Kasumi-1 (cell line): ENCODE data around the gene ZNF423.

Experiments
- DNase-seq, 2 experiments: peaks; one replicate each; lab custom pipeline; 2025; lab: John Stamatoyannopoulos, UW

ZNF423 gene

DNA sequence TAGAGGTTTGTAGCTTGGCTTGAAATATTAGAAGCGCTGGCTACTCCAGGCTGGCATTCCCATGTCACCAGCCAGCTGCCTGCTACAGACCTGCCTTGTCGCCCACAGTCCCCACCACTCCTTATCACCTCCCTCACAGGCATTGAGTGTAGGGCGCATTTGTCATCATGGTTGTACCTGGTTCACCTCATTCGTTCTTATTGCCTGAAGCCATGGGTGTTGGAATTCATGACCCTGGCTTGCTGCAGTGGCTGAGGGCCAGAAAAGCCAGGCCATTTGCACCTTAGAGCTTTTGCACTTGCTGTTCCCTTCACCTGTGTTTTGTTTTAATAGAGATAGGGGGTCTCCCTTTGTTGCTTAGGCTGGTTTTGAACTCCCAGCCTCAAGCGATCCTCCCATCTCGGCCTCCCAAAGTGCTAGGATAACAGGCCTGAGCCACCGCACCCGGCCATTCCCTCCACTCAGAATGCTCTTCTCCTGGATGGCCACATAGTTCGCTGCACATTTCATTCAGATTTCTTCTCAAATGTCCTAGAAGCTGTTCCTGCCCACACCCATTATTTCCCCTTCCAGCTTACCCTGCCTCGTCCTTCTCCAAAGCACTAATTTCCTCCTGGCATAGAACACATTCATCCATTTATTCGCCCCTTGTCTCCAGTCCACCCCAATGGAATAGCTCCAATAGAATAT lies 384.7 kb downstream of the ZNF423 start:
- DNase-seq = no peak

DNA sequence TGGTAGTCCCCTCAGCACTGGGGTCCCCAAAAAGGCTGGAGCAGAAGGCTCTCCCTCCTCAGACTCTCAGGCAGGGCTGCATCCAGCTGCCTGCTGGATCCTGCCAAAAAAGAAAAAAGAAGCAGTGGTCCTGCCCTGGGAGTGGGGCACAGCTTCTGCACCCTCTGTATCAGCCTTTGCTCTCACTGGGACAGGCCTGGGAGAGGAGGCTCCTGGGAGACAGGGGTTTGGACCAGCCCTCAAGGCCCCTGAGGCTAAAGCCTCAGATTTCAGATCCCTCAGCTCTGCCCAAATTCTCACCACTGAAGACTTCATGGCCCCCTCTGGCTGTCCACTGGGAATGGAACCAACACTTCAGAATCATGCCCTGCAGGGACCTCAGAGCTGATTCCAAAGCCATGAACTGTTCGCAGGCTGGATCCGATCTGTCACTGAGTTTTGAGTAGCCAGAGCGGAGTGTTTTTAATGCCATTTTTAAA lies 385.4 kb downstream of the ZNF423 start:
- DNase-seq = no peak

DNA sequence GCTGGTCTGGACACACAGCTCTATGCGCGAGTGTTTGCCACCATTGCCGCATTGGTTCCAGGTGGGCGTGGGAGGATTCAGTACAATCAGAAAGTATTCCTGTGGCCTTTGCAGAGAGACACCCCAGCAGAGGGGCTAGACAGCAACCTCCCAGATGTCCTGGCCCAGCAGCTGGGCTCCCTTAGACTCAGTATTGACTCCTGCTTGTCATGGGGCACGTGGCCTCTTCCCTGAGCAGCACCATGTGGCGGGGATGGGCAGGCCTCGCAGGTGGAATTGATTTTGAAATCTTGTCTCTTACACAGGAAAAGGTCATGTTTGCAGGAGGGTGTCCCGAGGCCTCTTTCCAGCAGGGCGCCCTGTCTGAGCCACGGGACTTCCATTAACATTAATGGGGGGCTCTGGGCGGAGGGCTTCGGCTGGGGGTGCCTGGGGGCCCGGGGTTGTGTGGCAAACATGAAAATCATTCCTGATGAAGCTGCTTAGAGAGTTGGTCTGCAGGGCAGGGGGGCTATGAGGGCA lies 385.9 kb downstream of the ZNF423 start:
- DNase-seq = no peak

- no peak for DNase-seq
Measured at GRCh38 chr16:49469311-49469670, 386.6 kb downstream of the ZNF423 start.

GRCh38 chr16:49468611-49469310 lies 387.2 kb downstream of the ZNF423 start:
- DNase-seq = no peak

- no peak for DNase-seq
Measured at GRCh38 chr16:49467540-49468372, 388.2 kb downstream of the ZNF423 start.

- no peak for DNase-seq
Measured at GRCh38 chr16:49466881-49467280, 389.0 kb downstream of the ZNF423 start.

DNA sequence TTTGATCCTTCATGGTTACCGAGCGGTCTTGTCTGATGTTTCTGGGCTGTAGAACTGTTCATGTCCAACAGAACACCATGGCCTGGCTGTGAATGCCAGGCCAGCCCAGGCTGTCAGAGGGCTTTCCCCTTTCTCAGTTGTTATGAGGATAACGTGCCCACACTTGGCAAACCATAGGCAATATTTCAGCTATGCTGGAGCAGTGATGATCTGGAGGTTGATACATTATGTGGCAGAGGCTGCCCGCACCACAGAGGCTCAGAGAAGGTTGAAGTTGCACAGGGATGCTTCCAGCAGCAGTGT lies 389.4 kb downstream of the ZNF423 start:
- DNase-seq = no peak

GRCh38 chr16:49465661-49466528 lies 390.0 kb downstream of the ZNF423 start:
- no peak for DNase-seq

- no peak for DNase-seq
Measured at GRCh38 chr16:49464877-49465504, 390.9 kb downstream of the ZNF423 start.

DNA sequence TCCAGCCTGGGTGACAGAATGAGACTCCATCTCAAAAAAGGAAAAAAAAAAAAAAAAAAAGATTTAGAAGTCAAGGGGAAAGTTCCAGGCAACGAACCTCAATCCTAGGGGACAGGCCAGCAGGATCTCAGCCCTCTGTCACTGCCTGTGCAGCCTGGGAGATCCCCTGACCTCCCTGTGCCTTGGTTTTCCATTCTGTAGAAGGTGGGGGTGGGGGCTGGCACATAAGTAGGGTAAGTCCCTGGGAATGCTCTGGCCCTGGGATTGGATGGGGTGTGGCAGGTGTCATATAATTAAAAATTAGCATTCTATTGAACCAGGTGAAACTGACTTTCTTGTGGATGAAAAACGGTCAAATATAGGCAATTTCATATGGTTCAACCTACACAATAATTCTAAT lies 391.8 kb downstream of the ZNF423 start:
- no peak for DNase-seq

GRCh38 chr16:49463529-49463928 lies 392.4 kb downstream of the ZNF423 start:
- DNase-seq = no peak

DNA sequence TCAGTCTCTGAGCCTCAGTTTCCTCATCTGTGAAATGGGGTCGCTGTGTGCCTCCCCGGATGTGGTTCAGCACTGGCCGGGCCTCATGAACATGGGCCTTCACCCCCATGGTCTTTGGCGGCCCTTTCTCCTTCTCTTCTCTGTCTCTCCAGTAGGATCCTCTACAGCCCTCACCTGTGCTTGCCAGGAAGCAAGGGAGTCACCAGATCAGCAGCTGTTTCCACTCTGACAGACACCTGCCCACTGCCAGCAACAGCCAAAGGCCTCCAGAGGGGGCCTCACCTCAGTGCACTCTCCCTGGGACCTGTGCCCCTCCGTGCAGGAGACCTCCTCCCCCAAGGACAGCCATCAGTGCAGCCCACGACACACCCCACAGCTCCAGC lies 392.9 kb downstream of the ZNF423 start:
- no peak for DNase-seq

DNA sequence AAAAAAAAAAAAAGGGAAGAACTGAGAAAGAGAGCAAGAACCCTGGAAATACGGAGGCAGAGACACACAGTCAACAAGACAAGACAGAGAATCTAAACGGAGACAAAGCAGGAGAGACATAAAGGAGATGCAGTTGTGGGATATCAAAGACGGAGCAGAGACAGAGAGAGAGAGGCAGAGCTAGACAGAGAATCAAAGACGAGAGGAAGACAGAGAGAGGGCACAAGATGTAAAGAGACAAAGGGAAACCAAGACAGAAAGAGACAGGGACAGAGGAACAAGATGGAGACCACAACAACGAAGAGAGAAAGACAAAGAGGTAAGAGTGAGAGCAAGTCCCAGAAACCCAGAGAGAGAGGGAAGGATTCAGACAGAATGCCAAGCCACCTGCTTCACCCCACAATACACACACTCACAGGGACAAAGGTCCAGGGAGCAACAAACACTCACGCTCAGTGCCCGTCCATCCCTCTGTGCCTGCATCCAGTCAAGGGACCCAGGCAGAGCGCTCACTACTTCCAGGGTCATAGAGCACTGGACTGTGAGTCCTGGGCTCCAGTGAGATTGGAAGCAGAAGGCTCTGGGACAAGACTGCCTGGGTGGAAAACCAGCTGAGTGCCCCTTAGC lies 393.4 kb downstream of the ZNF423 start:
- DNase-seq = no peak

DNA sequence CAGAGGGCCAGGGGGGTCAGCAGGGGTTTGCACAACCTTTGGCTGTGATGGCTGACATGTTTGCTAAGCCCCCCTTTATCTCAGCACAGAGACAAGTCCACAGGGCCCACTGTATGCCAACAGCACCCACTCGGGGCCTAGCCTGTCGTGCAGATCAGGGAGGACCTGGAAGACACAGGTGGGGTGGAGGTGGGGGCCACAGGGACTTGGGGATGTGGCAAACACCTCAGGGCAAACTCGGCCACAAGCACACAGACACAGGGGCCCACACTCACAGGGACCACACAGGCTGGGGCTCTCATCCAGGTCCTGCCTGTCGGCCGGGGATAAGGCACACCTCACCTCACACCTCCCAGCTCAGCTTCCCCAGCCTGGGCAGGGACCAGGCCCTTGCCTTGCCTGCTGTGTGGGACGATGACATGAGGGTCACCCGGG lies 394.4 kb downstream of the ZNF423 start:
- no peak for DNase-seq

DNA sequence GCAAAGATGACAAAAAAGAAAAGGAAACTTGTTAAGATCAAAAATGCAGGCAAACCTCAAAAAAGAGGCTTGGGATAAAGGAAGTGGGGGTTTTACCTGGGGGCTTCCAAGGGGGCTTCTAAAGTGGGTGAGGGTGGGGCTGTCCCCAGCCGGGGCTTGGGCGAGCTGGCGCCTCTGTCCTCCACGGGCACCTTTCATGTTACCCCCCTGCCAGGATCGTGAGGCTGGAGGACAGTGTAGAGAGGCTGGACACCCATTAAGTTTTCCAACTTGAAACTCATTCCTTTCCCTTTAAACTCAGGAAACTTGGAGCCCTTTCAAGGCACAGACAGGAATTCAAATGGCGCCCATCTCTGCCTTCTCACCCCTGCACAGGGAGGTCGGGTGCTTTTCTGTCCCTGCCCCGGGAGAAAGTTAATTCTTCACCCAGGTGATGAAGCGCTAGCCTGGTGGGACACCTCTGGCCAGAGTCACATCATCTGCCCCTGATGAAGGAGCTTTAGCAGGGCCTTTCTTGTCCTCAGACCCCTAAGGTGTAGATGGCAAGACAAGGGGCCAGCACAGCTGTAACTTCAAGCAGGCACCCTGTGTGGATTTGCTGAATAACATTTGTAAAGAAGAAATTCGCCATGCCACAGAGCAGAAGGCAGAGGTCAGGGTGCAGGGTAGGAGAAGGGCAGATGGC lies 395.0 kb downstream of the ZNF423 start:
- DNase-seq = no peak

GRCh38 chr16:49459953-49460735 lies 395.8 kb downstream of the ZNF423 start:
- DNase-seq = no peak

- DNase-seq = no peak
Measured at GRCh38 chr16:49458656-49459445, 397.1 kb downstream of the ZNF423 start.

- no peak for DNase-seq
Measured at GRCh38 chr16:49458243-49458642, 397.7 kb downstream of the ZNF423 start.
